ENCODE measurements around the gene FARP1.

The FARP1 gene

GRCh38 chr13:98458431-98458830 is 315.5 kb downstream of the FARP1 start:
- TF ChIP-seq, protein P1, sequence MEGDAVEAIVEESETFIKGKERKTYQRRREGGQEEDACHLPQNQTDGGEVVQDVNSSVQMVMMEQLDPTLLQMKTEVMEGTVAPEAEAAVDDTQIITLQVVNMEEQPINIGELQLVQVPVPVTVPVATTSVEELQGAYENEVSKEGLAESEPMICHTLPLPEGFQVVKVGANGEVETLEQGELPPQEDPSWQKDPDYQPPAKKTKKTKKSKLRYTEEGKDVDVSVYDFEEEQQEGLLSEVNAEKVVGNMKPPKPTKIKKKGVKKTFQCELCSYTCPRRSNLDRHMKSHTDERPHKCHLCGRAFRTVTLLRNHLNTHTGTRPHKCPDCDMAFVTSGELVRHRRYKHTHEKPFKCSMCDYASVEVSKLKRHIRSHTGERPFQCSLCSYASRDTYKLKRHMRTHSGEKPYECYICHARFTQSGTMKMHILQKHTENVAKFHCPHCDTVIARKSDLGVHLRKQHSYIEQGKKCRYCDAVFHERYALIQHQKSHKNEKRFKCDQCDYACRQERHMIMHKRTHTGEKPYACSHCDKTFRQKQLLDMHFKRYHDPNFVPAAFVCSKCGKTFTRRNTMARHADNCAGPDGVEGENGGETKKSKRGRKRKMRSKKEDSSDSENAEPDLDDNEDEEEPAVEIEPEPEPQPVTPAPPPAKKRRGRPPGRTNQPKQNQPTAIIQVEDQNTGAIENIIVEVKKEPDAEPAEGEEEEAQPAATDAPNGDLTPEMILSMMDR (IDR thresholded peaks at IDR 0.05; ENCODE audit: insufficient read depth, low read length, missing control alignments) = no peak
- CTCF ChIA-PET = interaction anchor here (1.1 to 4.8 kb wide), 3 partner anchors 9 to 215 kb away, joined by 4 to 38 read pairs (median 26); no protein-coding TSS in a partner anchor
- no peak overlapping the region for H3K4me3 ChIP-seq (ENCODE audit: low read depth, low read length)
- DNase-seq (ENCODE audit: low read depth, low spot score) = no peak
- POLR2A ChIA-PET = no interaction called here

- no peak for DNase-seq (ENCODE audit: low read depth, low spot score)
- TF ChIP-seq, protein P1 (IDR thresholded peaks at IDR 0.05; ENCODE audit: insufficient read depth, low read length, missing control alignments) = no peak
- ChIA-PET POLR2A (no interaction called here), CTCF (interaction anchor here (0.9 to 3.0 kb wide), 2 partner anchors 8 to 14 kb away, joined by 3 to 26 read pairs; no protein-coding TSS in a partner anchor)
- H3K4me3 ChIP-seq (ENCODE audit: low read depth, low read length) = no peak overlapping the region
These were observed 316.3 kb downstream of the FARP1 start for GRCh38 chr13:98459171-98459681.

GRCh38 chr13:98459721-98460370 is 317.0 kb downstream of the FARP1 start:
- no peak for DNase-seq (ENCODE audit: low read depth, low spot score)
- TF ChIP-seq, protein P1 (IDR thresholded peaks at IDR 0.05; ENCODE audit: insufficient read depth, low read length, missing control alignments) = no peak
- ChIA-PET CTCF (interaction anchor here (0.9 kb wide), 1 partner anchor 15 kb away, joined by 3 read pairs; no protein-coding TSS in a partner anchor), POLR2A (no interaction called here)
- no peak overlapping the region for H3K4me3 ChIP-seq (ENCODE audit: low read depth, low read length)

DNA sequence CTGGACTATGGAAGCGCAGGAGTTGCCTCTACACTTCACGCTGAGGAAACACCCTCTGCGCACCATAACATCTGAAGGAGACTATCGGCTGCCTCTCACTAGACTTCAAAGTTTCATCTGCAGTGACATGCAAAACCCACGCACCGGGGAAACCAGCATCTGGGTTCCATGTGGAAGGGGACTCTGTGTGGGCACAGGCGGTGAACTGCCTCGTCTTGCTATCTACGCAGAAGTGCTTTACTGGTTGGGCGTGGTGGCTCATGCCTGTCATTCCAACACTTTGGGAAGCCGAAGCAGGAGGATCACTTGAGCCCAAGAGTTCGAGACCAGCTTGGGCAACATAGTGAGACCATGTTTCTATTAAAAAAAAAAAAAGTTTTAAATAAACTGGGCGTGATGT is 317.6 kb downstream of the FARP1 start:
- TF ChIP-seq, protein P1 (IDR thresholded peaks at IDR 0.05; ENCODE audit: insufficient read depth, low read length, missing control alignments) = no peak
- POLR2A ChIA-PET = interaction anchor here (0.7 kb wide), 1 partner anchor 39 kb away, joined by 3 read pairs; no protein-coding TSS in a partner anchor
- DNase-seq (ENCODE audit: low read depth, low spot score) = no peak
- H3K4me3 ChIP-seq (ENCODE audit: low read depth, low read length) = no peak overlapping the region
- CTCF ChIA-PET = no interaction called here

- TF ChIP-seq, protein P1 (IDR thresholded peaks at IDR 0.05; ENCODE audit: insufficient read depth, low read length, missing control alignments) = no peak
- H3K4me3 ChIP-seq (ENCODE audit: low read depth, low read length) = no peak overlapping the region
- no peak for DNase-seq (ENCODE audit: low read depth, low spot score)
- CTCF ChIA-PET = interaction anchor here (0.8 to 1.7 kb wide), 5 partner anchors 16 to 381 kb away, joined by 3 to 7 read pairs (median 3); no protein-coding TSS in a partner anchor
- POLR2A ChIA-PET = no interaction called here
These were observed 318.8 kb downstream of the FARP1 start for GRCh38 chr13:98461486-98462240.

All from AG04449 (cell line).